GM23248 (cell line): Measurements from ENCODE around the gene MAGI1.

Experiments
- EZH2 ChIP-seq: fragments of 200-600 bp; sonication (generic); IDR thresholded peaks from 2 replicates; pipeline ENCODE4 v1.6.1; 2018; ENCODE audit warnings: antibody characterized with exemption, mild to moderate bottlenecking; ENCODE audit not compliant: insufficient read depth, poor library complexity, severe bottlenecking
- EZH2phosphoT487 ChIP-seq: fragments of 200-600 bp; sonication (generic); IDR thresholded peaks from 2 replicates; pipeline ENCODE4 v1.6.1; 2018; ENCODE audit warnings: antibody characterized with exemption, moderate library complexity, mild to moderate bottlenecking, low read depth; ENCODE audit not compliant: insufficient read depth

DNA sequence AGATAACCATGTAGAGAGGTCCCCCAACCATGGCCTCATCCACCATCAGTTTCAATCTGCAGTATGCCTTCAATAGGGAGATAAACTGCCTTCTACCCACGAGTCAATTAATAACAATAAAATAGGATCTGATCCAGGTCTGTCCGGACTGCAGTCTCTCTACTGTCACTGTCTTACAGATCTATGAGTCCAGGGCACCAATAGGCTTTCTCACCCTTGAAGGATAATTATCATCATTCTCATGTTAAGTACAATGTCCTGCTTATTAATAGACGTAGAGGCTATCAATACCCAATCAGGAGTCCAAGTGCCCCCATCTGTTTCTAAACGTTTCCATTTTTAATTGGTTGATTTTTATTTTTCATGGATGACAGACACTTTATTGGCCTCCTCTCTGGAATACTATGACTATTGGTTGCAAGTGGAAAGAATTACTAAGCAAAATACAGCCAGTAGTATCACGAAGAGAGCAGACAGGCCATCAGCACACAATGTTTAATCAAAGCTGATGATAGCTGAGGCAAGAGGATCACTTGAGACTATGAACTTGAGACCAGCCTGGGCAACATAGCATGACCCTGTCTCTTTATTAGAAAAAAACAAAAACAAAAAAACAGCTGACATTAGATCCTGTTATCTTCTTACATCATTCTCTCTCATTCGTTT is 480.7 kb downstream of the MAGI1 start:
- no peak for TF ChIP-seq EZH2
- no peak for TF ChIP-seq EZH2phosphoT487
